ENCODE data around the gene MED16.
"Not testable (repeated sequence)": the region's sequence is repeated elsewhere in the genome, so short reads cannot be mapped to it uniquely, and the experiment has no call there.

Gene MED16

GRCh38 chr19:911197-912033 is 18.4 kb upstream of the MED16 start:
- no peak for DNase-seq

DNA sequence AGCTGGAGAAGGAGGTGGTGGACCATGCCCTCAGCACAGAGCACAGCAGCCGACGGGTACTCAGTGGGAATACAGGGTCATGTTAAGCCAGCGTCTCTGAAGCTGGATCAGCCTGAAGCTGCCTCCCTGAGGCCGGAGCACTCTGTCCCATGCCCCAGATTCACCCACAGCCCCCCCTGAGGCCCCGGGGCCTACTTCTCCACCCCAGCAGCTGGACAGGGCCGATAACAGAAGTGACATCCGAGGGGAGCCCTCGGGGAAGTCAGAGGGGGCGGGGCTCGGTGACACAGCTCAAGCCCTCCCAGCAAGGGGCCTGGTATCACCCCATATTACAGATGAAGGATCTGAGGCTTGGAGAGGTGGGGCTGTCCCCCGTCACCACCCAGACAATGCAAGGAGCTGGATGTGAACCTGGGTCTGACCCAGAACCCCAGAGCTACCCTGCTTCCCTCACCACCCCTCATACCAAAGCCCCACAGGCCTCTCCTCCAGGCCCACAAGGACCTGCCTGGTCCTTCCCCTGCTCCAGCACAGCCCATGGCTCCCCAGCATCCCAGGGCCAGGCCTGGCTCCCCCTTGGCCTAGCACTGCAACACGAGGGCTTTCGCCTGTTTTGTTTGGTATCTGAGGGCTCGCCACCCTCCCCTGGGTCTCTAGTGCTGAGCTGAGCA is 14.3 kb upstream of the MED16 start:
- DNase-seq = no peak

DNA sequence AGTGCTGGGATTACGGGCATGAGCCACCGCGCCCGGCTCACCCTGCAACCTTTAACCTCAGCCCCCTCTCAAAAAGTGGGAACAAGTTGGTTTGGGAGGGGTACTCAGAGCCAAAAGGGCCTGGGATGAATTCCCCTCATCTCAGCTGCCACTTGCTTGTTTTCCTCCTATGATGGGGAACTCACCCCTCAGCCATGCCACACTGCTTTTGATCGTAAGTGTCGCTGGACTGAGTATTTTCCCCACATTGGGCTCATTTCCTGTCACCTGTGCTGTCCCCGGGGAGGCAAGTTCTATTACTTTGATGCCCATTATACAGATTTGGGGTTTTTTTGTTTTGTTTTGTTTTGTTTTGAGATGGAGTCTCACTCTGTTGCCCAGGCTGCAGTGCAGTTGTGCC is 13.5 kb upstream of the MED16 start:
- DNase-seq = peak; percentile 42

GRCh38 chr19:904545-904944 is 11.6 kb upstream of the MED16 start:
- DNase-seq = no peak

DNA sequence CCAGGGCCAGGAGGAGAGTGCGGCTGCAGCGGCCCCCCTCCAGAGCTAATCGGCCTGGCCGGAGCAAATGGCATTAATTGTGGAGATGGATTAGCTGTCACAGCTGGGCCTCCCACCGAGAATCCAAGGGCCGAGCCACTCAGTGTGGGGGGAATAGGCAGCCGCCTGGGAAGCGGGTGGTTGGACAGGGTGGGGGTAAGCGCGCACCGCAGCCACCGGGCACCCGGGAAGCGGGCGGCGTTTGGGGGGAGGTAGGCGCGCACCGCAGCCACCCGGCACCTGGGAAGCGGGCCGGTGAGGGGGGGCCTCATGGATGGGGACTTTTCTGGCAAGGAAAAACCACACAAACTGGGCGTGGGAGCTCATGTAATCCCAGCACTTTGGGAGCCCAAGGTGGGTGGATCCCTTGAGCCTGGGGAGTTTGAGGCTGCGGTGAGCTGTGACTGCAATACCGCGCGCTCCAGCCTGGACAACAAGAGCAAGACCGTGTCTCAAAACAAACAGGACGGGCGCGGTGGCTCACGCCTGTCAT is 10.3 kb upstream of the MED16 start:
- DNase-seq = no peak

- DNase-seq = no peak
Measured at GRCh38 chr19:902446-903226, 9.6 kb upstream of the MED16 start.

DNA sequence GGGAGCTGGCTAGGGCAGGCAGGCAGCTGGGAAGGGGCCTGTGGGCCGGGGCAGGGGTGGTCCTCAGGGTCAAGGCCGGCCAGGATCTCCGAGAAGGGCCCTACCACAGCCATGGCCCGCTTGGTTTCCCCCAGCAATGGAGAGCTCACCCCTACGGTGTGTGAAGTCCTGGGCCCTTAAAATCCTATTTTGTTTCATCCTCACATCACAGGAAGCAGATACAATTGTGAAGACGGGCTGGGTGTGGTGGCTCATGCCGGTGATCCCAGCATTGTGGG is 9.0 kb upstream of the MED16 start:
- no peak for DNase-seq

DNA sequence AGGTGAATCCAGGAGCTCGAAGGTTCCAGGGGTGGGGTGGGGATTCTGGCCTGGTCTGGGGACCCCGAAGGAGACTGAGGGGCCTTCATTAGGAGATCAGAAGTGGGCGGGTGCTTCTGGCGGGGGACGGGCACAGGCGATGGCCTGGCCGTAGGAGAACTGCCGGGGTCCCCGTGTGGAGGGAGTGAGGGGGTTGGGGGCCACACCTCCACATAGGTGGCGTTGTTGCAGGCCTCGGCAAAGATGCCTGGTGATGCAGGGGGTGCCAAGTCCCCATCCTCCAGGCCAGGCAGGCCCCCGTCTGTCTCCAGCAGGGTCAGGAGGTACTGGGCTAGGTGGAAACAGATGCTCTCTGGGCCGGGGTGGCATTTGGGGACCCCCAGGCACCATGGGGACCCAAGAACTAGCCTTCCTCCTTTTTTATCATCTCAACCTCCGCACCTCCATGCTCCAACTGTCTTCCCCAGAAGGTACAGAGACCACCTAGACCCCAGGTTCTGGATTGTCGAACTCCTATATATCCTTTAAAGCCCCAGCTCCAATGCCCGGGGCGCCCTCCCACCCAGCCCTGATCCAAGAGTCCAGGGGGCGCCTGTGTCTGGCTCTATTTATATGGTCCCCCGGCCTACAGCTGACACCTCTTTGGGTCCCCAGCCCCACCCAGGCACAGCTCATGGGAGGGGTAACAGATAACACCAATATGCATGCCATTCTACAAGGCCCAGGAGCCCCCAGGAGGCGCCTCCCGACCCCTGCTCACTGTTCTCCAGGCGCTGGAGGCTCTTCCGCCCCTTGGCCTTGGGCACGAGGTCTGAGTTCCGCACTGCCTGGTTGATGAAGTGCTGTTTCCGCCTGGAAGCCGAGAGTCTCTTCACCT is 8.5 kb upstream of the MED16 start:
- no peak for DNase-seq

DNA sequence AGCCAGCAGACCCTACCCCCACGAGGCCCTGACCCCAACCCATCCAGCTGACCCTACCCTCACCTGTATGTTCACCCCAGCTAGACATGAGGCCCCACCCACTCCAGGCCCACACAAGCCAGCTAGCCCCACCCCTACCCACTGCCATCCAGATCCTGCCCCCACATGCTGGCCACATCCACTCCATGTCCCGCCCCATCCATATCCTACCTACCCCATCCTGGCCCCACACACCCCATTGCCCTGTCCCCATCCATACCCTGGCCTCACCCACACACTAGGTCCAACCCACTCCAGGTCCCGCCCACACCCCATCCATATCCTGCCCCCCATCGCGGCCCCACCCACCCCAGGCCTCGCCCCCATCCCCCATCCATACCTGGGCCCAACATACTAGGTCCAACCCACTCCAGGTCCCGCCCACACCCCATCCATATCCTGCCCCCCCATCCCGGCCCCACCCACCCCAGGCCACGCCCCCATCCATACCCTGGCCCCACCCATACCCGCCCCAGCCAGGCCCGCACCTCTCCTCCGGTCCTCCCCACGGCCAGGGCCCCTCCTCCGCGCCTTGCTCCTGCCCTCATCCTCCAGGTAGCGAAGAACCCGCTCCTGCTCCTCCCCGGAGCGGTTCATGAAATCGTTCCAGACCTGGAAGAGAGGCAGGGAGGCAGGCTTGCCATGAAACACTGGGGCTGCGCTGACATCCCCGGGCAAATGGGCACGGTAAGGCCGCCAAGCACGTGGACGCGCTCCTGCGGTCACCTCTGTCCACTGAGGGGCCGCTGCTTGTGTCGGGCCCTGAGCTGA is 7.5 kb upstream of the MED16 start:
- DNase-seq = no peak

DNA sequence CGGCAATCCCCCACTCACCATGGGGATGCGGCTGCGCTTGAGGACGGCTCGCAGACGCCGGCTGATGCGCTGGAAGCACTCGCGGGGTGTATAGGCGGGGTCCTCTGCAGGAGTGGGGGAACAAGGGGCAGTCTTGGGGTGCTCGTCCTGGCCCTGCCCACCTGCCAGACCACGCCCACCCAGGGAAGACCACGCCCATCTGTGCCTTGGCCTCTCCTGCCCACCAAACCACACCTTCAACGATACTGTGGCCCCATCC is 7.0 kb upstream of the MED16 start:
- no peak for DNase-seq

- DNase-seq = no peak
Measured at GRCh38 chr19:899336-900042, 6.5 kb upstream of the MED16 start.

- no peak for DNase-seq
Measured at GRCh38 chr19:898663-899062, 5.7 kb upstream of the MED16 start.

DNA sequence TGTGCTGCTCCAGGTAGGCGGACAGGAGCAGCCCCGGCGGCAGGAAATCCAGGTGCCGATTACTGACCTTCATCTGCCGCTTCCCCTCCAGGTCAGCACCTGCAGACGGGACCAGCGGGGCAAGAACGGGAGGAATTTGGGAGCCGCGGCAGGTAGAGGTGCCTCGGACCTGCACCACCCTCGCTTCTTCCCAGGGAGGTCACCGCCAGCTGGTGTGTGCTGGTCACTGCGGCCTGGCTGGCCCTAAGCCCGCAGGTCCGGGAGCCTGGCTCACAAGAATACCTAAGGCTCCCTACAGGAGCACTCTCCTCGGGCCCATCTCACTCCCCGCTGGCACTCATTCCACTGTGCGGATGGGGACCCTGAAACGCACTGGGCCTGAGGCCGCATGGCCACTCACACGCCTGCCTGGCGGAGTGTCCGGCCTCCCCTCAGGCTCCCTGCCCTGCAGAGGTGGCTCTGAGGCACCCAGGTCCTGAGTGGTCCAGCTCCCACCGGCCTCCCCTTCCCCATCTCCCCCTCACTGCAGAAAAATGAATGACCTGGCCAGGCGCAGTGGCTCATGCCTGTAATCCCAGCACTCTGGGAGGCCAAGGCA is 4.6 kb upstream of the MED16 start:
- DNase-seq = no peak

DNA sequence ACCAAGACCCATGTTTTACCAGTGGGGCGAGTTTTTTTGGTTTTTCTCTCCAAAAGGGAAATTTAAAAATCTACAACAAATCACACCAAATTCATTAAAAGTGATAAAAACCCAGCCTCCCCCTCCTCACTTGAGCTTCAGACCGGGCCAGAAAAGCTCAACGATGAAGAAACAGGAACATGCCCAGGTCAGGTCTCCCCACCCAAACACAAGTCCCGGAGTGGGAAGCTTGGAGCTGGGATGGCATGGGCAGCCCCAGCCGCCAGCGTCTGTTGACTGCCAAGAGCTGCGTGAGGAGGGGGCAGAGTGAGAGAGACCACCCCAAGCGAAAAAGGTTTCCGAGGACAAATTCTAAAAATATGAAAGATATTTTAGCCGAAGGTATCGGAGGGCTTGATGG is 4.0 kb upstream of the MED16 start:
- DNase-seq = no peak

GRCh38 chr19:896434-896833 is 3.4 kb upstream of the MED16 start:
- DNase-seq = no peak

GRCh38 chr19:892243-892893 is 619 bp downstream of the MED16 start:
- DNase-seq = no peak

GRCh38 chr19:891421-892200 is 1.4 kb downstream of the MED16 start:
- DNase-seq = not testable (repeated sequence)

- DNase-seq = no peak
Measured at GRCh38 chr19:890831-891230, 2.2 kb downstream of the MED16 start.

GRCh38 chr19:889662-890295 is 3.2 kb downstream of the MED16 start:
- no peak for DNase-seq

All from central memory CD4-positive, alpha-beta T cell (primary cell).